ENCODE measurements around the gene FAM107B.
A peak's percentile ranks its signal among the peaks of the same experiment; 100 is the strongest.

Gene FAM107B

DNA sequence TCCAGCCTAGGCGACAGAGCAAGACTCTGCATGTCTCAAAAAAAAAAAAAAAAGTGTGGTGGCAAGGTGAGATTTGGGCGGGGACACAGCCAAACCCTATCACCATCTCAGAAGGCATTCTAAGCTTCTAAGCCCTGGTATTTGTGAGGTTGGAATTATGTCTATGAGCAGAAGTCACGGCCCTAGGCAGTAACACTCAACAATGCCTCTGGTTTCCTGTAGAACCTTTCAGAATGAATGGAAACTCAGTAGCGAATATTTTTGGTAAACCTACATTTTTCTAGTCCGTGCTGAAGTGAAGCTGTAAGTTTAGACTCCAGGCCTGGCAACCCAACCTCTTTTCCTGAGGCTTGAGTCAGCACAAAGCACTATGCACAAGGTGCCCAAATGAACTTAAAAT lies 88.3 kb downstream of the FAM107B start:
- no peaks in the 10 kb centered on the region for H3K27me3 ChIP-seq
- no peaks in the 10 kb centered on the region for H3K36me3 ChIP-seq
- no peaks in the 10 kb centered on the region for H3K9me3 ChIP-seq
- no peak overlapping the region for H3K27ac ChIP-seq
- TF ChIP-seq, protein P1, sequence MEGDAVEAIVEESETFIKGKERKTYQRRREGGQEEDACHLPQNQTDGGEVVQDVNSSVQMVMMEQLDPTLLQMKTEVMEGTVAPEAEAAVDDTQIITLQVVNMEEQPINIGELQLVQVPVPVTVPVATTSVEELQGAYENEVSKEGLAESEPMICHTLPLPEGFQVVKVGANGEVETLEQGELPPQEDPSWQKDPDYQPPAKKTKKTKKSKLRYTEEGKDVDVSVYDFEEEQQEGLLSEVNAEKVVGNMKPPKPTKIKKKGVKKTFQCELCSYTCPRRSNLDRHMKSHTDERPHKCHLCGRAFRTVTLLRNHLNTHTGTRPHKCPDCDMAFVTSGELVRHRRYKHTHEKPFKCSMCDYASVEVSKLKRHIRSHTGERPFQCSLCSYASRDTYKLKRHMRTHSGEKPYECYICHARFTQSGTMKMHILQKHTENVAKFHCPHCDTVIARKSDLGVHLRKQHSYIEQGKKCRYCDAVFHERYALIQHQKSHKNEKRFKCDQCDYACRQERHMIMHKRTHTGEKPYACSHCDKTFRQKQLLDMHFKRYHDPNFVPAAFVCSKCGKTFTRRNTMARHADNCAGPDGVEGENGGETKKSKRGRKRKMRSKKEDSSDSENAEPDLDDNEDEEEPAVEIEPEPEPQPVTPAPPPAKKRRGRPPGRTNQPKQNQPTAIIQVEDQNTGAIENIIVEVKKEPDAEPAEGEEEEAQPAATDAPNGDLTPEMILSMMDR (IDR thresholded peaks at IDR 0.05): no peak
- H3K4me1 ChIP-seq (ENCODE audit: control insufficient read depth in 1 of 2, insufficient read depth in 1 of 2, low read depth in 1 of 2, low read length in 1 of 2): peaks cover 6 to 17% of the 10 kb centered on the region in 2 experiments
- no peak overlapping the region for H3K4me3 ChIP-seq (ENCODE audit: low read depth in 1 of 2, low read length in 1 of 2)

DNA sequence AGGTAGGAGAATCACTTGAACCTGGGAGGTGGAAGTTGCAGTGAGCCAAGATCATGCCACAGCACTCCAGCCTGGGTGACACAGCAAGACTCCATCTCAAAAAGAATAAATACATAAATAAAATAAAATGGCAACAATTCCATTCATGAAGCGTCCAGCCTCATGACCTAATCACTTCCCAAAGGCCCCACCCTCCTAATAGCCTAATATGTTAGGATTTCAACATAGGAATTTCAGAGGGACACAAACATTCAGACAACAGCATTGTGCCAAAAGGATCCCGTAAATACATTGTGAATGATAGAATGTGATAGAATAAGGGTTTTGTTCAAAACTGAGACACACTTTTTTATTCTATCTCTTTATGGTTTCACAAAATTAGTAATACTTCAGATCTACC lies 90.3 kb downstream of the FAM107B start:
- H3K27me3 ChIP-seq: no peaks in the 10 kb centered on the region
- H3K4me3 ChIP-seq (ENCODE audit: low read depth in 1 of 2, low read length in 1 of 2): no peak overlapping the region
- no peaks in the 10 kb centered on the region for H3K36me3 ChIP-seq
- no peak overlapping the region for H3K27ac ChIP-seq
- TF ChIP-seq, protein P1 (IDR thresholded peaks at IDR 0.05): no peak
- H3K4me1 ChIP-seq (ENCODE audit: control insufficient read depth in 1 of 2, insufficient read depth in 1 of 2, low read depth in 1 of 2, low read length in 1 of 2): peaks cover 6 to 17% of the 10 kb centered on the region in 2 experiments
- no peaks in the 10 kb centered on the region for H3K9me3 ChIP-seq

DNA sequence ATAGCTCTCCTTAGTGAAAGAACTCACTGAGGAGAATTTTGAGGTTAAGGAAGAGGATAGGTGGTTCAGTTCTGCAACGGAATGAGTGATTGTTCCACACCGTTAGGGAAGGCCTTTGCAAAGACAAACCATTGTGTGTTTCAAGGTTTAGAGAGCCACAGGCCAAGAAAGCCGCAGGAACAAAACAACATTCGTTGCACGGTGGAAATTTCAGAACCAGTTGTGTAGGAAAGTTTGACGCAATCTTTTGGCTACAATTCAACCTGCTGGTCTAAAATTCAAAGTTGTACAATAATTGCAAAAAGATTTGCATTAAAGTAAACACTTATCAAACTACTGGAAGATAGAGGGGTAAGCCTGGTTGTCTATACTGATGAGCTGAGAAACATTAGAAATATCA lies 91.4 kb downstream of the FAM107B start:
- Histone ChIP-seq H3K4me3 (ENCODE audit: low read depth in 1 of 2, low read length in 1 of 2) (no peak overlapping the region), H3K36me3 (no peaks in the 10 kb centered on the region), H3K27ac (peak overlapping the region; percentile 62), H3K9me3 (no peaks in the 10 kb centered on the region), H3K4me1 (ENCODE audit: control insufficient read depth in 1 of 2, insufficient read depth in 1 of 2, low read depth in 1 of 2, low read length in 1 of 2) (peaks cover 6 to 17% of the 10 kb centered on the region in 2 experiments), H3K27me3 (no peaks in the 10 kb centered on the region)
- TF ChIP-seq, protein P1 (IDR thresholded peaks at IDR 0.05): no peak

DNA sequence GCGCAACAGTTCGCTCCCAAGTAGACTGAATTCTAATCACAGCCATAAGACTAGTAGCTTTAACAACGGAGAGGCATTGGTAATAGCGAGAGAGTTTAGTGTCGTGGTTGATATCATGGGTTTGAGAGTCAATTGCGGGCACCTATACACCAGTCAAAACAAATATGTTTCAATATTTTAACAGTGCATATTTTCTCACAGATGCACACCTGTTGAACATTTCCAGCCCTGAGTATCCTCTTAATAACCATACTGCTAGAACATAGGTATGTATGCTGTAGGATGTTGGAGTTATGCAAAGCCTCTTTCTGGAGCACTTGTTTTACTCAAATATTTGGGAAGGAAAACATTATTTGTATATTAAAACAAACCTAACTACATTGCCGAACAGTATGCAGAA lies 92.9 kb downstream of the FAM107B start:
- Histone ChIP-seq H3K27me3 (no peaks in the 10 kb centered on the region), H3K27ac (no peak overlapping the region)
- TF ChIP-seq, protein P1 (IDR thresholded peaks at IDR 0.05): no peak

DNA sequence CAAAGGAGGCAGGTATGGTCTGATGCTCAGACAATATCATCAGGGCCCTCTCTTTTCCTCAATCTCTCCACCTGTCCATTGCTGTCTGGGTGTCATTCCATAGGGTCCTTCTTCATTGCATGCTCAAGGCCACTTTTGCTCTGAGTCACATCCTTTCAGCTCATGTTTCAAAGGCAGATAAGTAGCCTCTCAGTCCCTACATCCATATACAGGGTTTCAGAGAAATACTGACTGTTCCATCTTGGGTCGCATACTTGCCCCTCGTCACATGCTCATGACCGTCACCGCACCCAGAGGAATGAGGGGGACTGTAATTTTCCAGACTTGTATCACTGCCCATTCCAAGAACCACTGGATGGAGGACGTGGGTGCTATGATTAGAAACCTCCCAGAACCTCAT lies 93.4 kb downstream of the FAM107B start:
- peaks cover 6 to 17% of the 10 kb centered on the region in 2 experiments for H3K4me1 ChIP-seq (ENCODE audit: control insufficient read depth in 1 of 2, insufficient read depth in 1 of 2, low read depth in 1 of 2, low read length in 1 of 2)
- no peaks in the 10 kb centered on the region for H3K27me3 ChIP-seq
- TF ChIP-seq, protein P1 (IDR thresholded peaks at IDR 0.05): no peak

More for the DNA sequence above, 92.9 kb downstream of the FAM107B start:
- Histone ChIP-seq H3K4me3 (ENCODE audit: low read depth in 1 of 2, low read length in 1 of 2) (no peak overlapping the region), H3K36me3 (no peaks in the 10 kb centered on the region), H3K4me1 (ENCODE audit: control insufficient read depth in 1 of 2, insufficient read depth in 1 of 2, low read depth in 1 of 2, low read length in 1 of 2) (peaks cover 6 to 17% of the 10 kb centered on the region in 2 experiments), H3K9me3 (no peaks in the 10 kb centered on the region)

DNA sequence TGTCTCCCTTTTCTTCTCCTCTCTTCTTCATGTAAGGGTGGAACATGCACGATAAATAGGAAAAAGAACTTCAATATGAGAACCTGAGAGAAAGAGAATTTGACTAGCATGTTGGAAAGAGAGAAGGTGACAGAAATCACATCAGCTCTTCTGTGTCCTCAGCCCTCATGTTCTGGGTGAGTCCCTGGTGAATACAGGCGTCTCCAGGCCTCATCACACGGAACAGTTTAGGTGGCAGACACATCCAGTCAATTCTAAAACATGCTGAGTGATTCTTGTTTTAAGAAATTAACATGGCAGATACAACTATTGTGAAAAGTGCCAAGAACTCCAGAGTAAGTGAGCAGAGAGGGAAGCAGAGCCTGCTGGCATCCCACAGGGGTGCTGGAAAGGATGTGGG lies 96.1 kb downstream of the FAM107B start:
- no peaks in the 10 kb centered on the region for H3K36me3 ChIP-seq
- no peak overlapping the region for H3K27ac ChIP-seq
- no peaks in the 10 kb centered on the region for H3K27me3 ChIP-seq
- H3K4me3 ChIP-seq (ENCODE audit: low read depth in 1 of 2, low read length in 1 of 2): no peak overlapping the region
- H3K9me3 ChIP-seq: no peaks in the 10 kb centered on the region
- TF ChIP-seq, protein P1 (IDR thresholded peaks at IDR 0.05): no peak
- H3K4me1 ChIP-seq (ENCODE audit: control insufficient read depth in 1 of 2, insufficient read depth in 1 of 2, low read depth in 1 of 2, low read length in 1 of 2): peaks cover 6 to 20% of the 10 kb centered on the region in 2 experiments

More for the DNA sequence above, 93.4 kb downstream of the FAM107B start:
- no peak overlapping the region for H3K4me3 ChIP-seq (ENCODE audit: low read depth in 1 of 2, low read length in 1 of 2)
- H3K27ac ChIP-seq: no peak overlapping the region
- no peaks in the 10 kb centered on the region for H3K9me3 ChIP-seq
- no peaks in the 10 kb centered on the region for H3K36me3 ChIP-seq
